Sigmoid colon (tissue), 3 donors: ENCODE measurements around the gene GLS.
"Not testable (repeated sequence)": the region's sequence is repeated elsewhere in the genome, so short reads cannot be mapped to it uniquely, and the experiment has no call there.

ENCODE experiments used
- POLR2A ChIP-seq, 2 donors: fragments of 450-650 bp; IDR thresholded peaks; one replicate each; pipeline ENCODE4 v1.6.1; 2016; ENCODE audit warnings: antibody characterized with exemption in 2 of 2, mild to moderate bottlenecking in 2 of 2, moderate library complexity in 2 of 2
- TF ChIP-seq, protein P1 (sequence below), 4 experiments: fragments of 450-650 bp in 3 of 4; fragments of 200-600 bp in 1 of 4; IDR thresholded peaks; one replicate each; pipeline ENCODE4 v1.5.1; 2016 to 2019; ENCODE audit warnings: antibody characterized with exemption in 4 of 4, mild to moderate bottlenecking in 3 of 4, moderate library complexity in 2 of 4

DNA sequence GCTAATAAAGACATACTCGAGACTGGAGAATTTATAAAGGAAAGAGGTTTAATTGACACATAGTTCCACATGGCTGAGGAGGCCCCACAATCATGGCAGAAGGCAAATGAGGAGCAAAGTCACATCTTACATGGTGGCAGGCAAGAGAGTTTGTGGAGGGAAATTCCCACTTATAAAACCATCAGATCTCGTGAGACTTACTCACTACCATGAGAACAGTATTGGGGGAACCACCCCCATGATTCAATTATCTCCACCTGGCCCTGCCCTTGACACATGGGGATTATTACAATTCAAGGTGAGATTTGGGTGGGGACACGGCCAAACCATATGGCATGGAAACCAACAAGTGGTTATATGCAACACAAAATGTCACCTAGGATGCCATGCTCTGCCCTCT is 114.7 kb downstream of the GLS start:
- TF ChIP-seq, protein P1, sequence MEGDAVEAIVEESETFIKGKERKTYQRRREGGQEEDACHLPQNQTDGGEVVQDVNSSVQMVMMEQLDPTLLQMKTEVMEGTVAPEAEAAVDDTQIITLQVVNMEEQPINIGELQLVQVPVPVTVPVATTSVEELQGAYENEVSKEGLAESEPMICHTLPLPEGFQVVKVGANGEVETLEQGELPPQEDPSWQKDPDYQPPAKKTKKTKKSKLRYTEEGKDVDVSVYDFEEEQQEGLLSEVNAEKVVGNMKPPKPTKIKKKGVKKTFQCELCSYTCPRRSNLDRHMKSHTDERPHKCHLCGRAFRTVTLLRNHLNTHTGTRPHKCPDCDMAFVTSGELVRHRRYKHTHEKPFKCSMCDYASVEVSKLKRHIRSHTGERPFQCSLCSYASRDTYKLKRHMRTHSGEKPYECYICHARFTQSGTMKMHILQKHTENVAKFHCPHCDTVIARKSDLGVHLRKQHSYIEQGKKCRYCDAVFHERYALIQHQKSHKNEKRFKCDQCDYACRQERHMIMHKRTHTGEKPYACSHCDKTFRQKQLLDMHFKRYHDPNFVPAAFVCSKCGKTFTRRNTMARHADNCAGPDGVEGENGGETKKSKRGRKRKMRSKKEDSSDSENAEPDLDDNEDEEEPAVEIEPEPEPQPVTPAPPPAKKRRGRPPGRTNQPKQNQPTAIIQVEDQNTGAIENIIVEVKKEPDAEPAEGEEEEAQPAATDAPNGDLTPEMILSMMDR (IDR thresholded peaks at IDR 0.05) = not testable (repeated sequence)
- not testable (repeated sequence) for TF ChIP-seq POLR2A (IDR thresholded peaks at IDR 0.05)
